NCI-H82 treated with DMSO at 0.1 percent for 48 hours (cell line): Measurements from ENCODE around the gene PGM1.
"Not testable (repeated sequence)": the region's sequence is repeated elsewhere in the genome, so short reads cannot be mapped to it uniquely, and the experiment has no call there.

Source experiments
- DNase-seq: peaks from one replicate; lab custom pipeline; 2025; ENCODE audit not compliant: unreplicated experiment; lab: John Stamatoyannopoulos, UW

The PGM1 gene

GRCh38 chr1:63593303-63593885 is at the start of gene PGM1:
Gene PGM1 (plus strand): TSS chr1:63593411. CDS start chr1:63593489, 78 bp downstream.
- peak; percentile 53 for DNase-seq

- no peak for DNase-seq
Observed at GRCh38 chr1:63545780-63546179, 47.4 kb upstream of the PGM1 start.

GRCh38 chr1:63547621-63548294 is 45.5 kb upstream of the PGM1 start:
- no peak for DNase-seq

GRCh38 chr1:63548303-63548702 is 44.9 kb upstream of the PGM1 start:
- DNase-seq = no peak

GRCh38 chr1:63548877-63549276 is 44.3 kb upstream of the PGM1 start:
- DNase-seq = no peak

GRCh38 chr1:63555480-63555879 is 37.7 kb upstream of the PGM1 start:
- DNase-seq = no peak

GRCh38 chr1:63557365-63557987 is 35.7 kb upstream of the PGM1 start:
- DNase-seq = no peak

- DNase-seq = no peak
Observed at GRCh38 chr1:63559357-63559756, 33.9 kb upstream of the PGM1 start.

GRCh38 chr1:63563745-63564144 is 29.5 kb upstream of the PGM1 start:
- no peak for DNase-seq

GRCh38 chr1:63569068-63569467 is 24.1 kb upstream of the PGM1 start:
- no peak for DNase-seq

- DNase-seq = no peak
Observed at GRCh38 chr1:63569640-63570316, 23.4 kb upstream of the PGM1 start.

GRCh38 chr1:63572686-63573085 is 20.5 kb upstream of the PGM1 start:
- not testable (repeated sequence) for DNase-seq

- not testable (repeated sequence) for DNase-seq
Observed at GRCh38 chr1:63574203-63574796, 18.9 kb upstream of the PGM1 start.

GRCh38 chr1:63575340-63575826 is 17.8 kb upstream of the PGM1 start:
- no peak for DNase-seq

GRCh38 chr1:63586326-63586725 is 6.9 kb upstream of the PGM1 start:
- not testable (repeated sequence) for DNase-seq

GRCh38 chr1:63590166-63590560 is 3.0 kb upstream of the PGM1 start:
- DNase-seq = no peak

GRCh38 chr1:63592536-63593302 is 492 bp upstream of the PGM1 start:
- no peak for DNase-seq

GRCh38 chr1:63593886-63594605 is 835 bp downstream of the PGM1 start:
- DNase-seq = no peak

GRCh38 chr1:63595435-63595834 is 2.2 kb downstream of the PGM1 start:
- no peak for DNase-seq

GRCh38 chr1:63599799-63600198 is 6.6 kb downstream of the PGM1 start:
- DNase-seq = no peak
